Vagina (tissue), 2 donors: ENCODE results near the gene CHRNA10.

Experiments
- CTCF ChIP-seq, 3 experiments: fragments of 450-650 bp in 2 of 3; fragments of 200-600 bp in 1 of 3; sonication (generic) in 1 of 3; IDR thresholded peaks; one replicate each; pipeline ENCODE4 v1.5.1; 2017 to 2019; ENCODE audit warnings: antibody characterized with exemption in 3 of 3, mild to moderate bottlenecking in 2 of 3, moderate library complexity in 2 of 3
- POLR2A ChIP-seq, 2 donors: fragments of 450-650 bp; IDR thresholded peaks; one replicate each; pipeline ENCODE4 v1.6.1; 2017; ENCODE audit warnings: antibody characterized with exemption in 2 of 2, mild to moderate bottlenecking in 2 of 2, moderate library complexity in 2 of 2
- POLR2AphosphoS5 ChIP-seq, 2 donors: sonication (generic); formaldehyde crosslinking; IDR thresholded peaks; one replicate each; pipeline ENCODE4 v1.9.0; 2017; ENCODE audit warnings: antibody characterized with exemption in 2 of 2, mild to moderate bottlenecking in 2 of 2, low read depth in 1 of 2; ENCODE audit not compliant: insufficient read depth in 1 of 2

- TF ChIP-seq CTCF (IDR thresholded peaks at IDR 0.05) (no peak), POLR2A (IDR thresholded peaks at IDR 0.05) (no peak), POLR2AphosphoS5 (IDR thresholded peaks at IDR 0.05; ENCODE audit: insufficient read depth in 1 of 2, low read depth in 1 of 2) (no peak)
Measured at GRCh38 chr11:3669742-3670183, 1.4 kb downstream of the CHRNA10 start.
